Left hindlimb (tissue), 1 donor: Measurements from ENCODE around the gene SYNGR1.
A peak's percentile ranks its signal among the peaks of the same experiment; 100 is the strongest.

Experiments used
- DNase-seq: peaks from one replicate; pipeline ENCODE4 v3.0.0-alpha.2; 2018

The SYNGR1 gene

GRCh38 chr22:39349967-39350726 lies at the start of gene SYNGR1:
TSS of gene SYNGR1 (plus strand) at chr22:39349991. CDS start at chr22:39350011, 20 bp downstream.
- no peak for DNase-seq

- no peak for DNase-seq
Observed at GRCh38 chr22:39300186-39300830, 49.5 kb upstream of the SYNGR1 start.

GRCh38 chr22:39301108-39301507 lies 48.7 kb upstream of the SYNGR1 start:
- no peak for DNase-seq

- DNase-seq, result no peak
Observed at GRCh38 chr22:39301926-39302325, 47.9 kb upstream of the SYNGR1 start.

- no peak for DNase-seq
Observed at GRCh38 chr22:39302431-39302960, 47.3 kb upstream of the SYNGR1 start.

- no peak for DNase-seq
Observed at GRCh38 chr22:39303358-39303757, 46.4 kb upstream of the SYNGR1 start.

- DNase-seq, result no peak
Observed at GRCh38 chr22:39303892-39304671, 45.7 kb upstream of the SYNGR1 start.

GRCh38 chr22:39306456-39307361 lies 43.1 kb upstream of the SYNGR1 start:
- no peak for DNase-seq

GRCh38 chr22:39308614-39309363 lies 41.0 kb upstream of the SYNGR1 start:
- no peak for DNase-seq

GRCh38 chr22:39309364-39309861 lies 40.4 kb upstream of the SYNGR1 start:
- DNase-seq, result no peak

- no peak for DNase-seq
Observed at GRCh38 chr22:39309881-39310714, 39.7 kb upstream of the SYNGR1 start.

GRCh38 chr22:39311592-39312400 lies 38.0 kb upstream of the SYNGR1 start:
- DNase-seq, result no peak

GRCh38 chr22:39312410-39312809 lies 37.4 kb upstream of the SYNGR1 start:
- DNase-seq, result no peak

GRCh38 chr22:39313258-39314001 lies 36.4 kb upstream of the SYNGR1 start:
- no peak for DNase-seq

GRCh38 chr22:39314251-39314971 lies 35.4 kb upstream of the SYNGR1 start:
- no peak for DNase-seq

GRCh38 chr22:39315389-39315788 lies 34.4 kb upstream of the SYNGR1 start:
- no peak for DNase-seq

- peak; percentile 72 for DNase-seq
Observed at GRCh38 chr22:39316440-39317083, 33.2 kb upstream of the SYNGR1 start.
